ENCODE results near the gene CPEB2. TPM values are rescaled to one million over a fixed set of nuclear protein-coding genes. Genes with fewer than 3 reads are reported as not detected.

CPEB2 gene
- total and polyA plus RNA-seq, 9 of the 15 experiments (the other 6 are each of a cell fraction or from before 2014, with no cell fraction given) = 0.39 to 3.0 (median 1.4) TPM

DNA sequence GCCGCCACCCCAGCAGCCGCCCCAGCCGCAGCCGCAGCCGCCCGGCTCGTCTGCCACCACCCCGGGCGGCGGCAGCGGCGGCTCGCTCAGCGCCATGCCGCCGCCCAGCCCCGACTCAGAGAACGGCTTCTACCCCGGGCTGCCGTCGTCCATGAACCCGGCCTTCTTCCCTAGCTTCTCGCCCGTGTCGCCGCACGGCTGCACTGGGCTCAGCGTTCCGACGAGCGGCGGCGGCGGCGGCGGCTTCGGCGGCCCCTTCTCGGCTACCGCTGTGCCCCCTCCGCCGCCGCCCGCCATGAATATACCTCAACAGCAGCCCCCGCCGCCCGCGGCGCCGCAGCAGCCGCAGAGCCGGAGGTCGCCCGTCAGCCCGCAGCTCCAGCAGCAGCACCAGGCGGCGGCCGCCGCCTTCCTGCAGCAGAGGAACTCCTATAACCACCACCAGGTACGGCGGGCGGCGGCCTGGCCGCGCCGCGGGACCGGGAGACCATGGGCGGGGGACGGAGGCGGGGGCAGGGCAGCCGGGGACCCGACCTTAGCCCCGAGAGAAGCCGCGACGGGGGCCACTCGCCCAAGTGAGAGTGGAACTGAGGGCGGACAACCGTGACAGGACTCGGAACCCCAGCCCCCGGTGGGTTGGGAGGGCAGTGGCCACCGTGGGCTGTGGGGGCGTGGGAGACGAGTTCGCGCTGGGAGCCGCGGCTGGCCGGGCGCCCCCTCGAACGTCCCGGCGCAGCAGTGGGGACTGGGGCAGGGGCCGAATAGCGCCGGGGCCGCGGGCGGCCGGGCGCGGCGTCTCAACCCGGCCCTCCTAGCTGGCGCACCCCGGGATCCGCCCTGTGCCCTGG, 1.8 kb downstream of the CPEB2 start (continued):
- no peak for TF ChIP-seq CHD2 (IDR thresholded peaks at IDR 0.05; ENCODE audit: low read depth, low read length)
- TF ChIP-seq RBBP5 (IDR thresholded peaks at IDR 0.05; ENCODE audit: borderline replicate concordance, insufficient read depth, low read length, poor library complexity, severe bottlenecking) = peak; percentile 45
- TF ChIP-seq ZNF75A (CRISPR knock-in tag; IDR thresholded peaks at IDR 0.05) = no peak
- TF ChIP-seq, protein P1, sequence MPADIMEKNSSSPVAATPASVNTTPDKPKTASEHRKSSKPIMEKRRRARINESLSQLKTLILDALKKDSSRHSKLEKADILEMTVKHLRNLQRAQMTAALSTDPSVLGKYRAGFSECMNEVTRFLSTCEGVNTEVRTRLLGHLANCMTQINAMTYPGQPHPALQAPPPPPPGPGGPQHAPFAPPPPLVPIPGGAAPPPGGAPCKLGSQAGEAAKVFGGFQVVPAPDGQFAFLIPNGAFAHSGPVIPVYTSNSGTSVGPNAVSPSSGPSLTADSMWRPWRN (IDR thresholded peaks at IDR 0.05; ENCODE audit: low read depth) = no peak
- 0 out of 2 replicates have a peak, but pooled peaks have one; percentile 10 for TF ChIP-seq GABPB1 (CRISPR knock-in tag; IDR thresholded peaks at IDR 0.05)
- no peak for TF ChIP-seq BCOR (IDR thresholded peaks at IDR 0.05)
- TF ChIP-seq EGR1 (conservative IDR thresholded peaks at IDR 0.05) = peak; percentile 50
- 0 out of 2 replicates have a peak, but pooled peaks have one; percentile 74 for TF ChIP-seq NCOA6 (IDR thresholded peaks at IDR 0.05)
- no peak for TF ChIP-seq LCOR (CRISPR knock-in tag; IDR thresholded peaks at IDR 0.05)
- no peak for TF ChIP-seq ZBED1 (IDR thresholded peaks at IDR 0.05)
- no peak for TF ChIP-seq ZNF224 (CRISPR knock-in tag; IDR thresholded peaks at IDR 0.05)
- TF ChIP-seq SP2 (IDR thresholded peaks at IDR 0.05; ENCODE audit: extremely low read depth, low read depth, low read length, poor library complexity, severe bottlenecking) = no peak
- peak; percentile 22 for TF ChIP-seq FIP1L1 (IDR thresholded peaks at IDR 0.05; ENCODE audit: low read depth, low read length, poor library complexity, severe bottlenecking)
- TF ChIP-seq MLLT1 (IDR thresholded peaks at IDR 0.05) = no peak
- TF ChIP-seq SUPT5H (IDR thresholded peaks at IDR 0.05) = no peak
- TF ChIP-seq, protein P2, sequence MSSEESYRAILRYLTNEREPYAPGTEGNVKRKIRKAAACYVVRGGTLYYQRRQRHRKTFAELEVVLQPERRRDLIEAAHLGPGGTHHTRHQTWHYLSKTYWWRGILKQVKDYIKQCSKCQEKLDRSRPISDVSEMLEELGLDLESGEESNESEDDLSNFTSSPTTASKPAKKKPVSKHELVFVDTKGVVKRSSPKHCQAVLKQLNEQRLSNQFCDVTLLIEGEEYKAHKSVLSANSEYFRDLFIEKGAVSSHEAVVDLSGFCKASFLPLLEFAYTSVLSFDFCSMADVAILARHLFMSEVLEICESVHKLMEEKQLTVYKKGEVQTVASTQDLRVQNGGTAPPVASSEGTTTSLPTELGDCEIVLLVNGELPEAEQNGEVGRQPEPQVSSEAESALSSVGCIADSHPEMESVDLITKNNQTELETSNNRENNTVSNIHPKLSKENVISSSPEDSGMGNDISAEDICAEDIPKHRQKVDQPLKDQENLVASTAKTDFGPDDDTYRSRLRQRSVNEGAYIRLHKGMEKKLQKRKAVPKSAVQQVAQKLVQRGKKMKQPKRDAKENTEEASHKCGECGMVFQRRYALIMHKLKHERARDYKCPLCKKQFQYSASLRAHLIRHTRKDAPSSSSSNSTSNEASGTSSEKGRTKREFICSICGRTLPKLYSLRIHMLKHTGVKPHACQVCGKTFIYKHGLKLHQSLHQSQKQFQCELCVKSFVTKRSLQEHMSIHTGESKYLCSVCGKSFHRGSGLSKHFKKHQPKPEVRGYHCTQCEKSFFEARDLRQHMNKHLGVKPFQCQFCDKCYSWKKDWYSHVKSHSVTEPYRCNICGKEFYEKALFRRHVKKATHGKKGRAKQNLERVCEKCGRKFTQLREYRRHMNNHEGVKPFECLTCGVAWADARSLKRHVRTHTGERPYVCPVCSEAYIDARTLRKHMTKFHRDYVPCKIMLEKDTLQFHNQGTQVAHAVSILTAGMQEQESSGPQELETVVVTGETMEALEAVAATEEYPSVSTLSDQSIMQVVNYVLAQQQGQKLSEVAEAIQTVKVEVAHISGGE (CRISPR knock-in tag; IDR thresholded peaks at IDR 0.05) = peak in 1 of 3 experiments; percentile 73; a peak in 2 of 6 replicates
- no peak for TF ChIP-seq CBFA2T2 (conservative IDR thresholded peaks at IDR 0.05)
